OCI-LY1 (cell line): ENCODE data around the gene SMIM22.

Experiments used
- EZH2 ChIP-seq: fragments of 200-600 bp; sonication (generic), shearing (Covaris generic); IDR thresholded peaks from 2 replicates; pipeline ENCODE4 v1.8.0; 2017; ENCODE audit warnings: borderline replicate concordance, mixed run types, mild to moderate bottlenecking, antibody characterized with exemption, low read length, moderate library complexity, mixed read lengths
- TF ChIP-seq, protein P1 (sequence below): fragments of 200-600 bp; sonication (generic), shearing (Covaris generic); IDR thresholded peaks from 2 replicates; pipeline ENCODE4 v1.5.1; 2017; ENCODE audit warnings: mild to moderate bottlenecking, antibody characterized with exemption, low read length, moderate library complexity, mixed read lengths

DNA sequence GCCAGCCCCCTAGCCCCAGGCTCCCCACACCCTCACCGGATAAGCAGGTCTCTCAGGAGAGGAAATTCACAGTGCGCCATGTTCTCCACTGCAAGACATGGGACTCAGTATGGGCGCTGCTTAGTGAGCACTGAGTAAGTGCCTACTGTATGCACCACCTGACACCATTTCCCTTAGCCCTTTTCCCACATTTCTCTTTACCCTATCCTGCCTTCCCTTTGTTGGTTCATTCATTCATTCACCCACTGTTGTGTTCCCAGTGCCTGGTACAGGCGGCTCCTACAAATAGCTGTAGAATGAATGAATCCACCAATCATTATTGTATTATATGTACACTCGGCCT is 17.1 kb upstream of the SMIM22 start:
- TF ChIP-seq, protein P1, sequence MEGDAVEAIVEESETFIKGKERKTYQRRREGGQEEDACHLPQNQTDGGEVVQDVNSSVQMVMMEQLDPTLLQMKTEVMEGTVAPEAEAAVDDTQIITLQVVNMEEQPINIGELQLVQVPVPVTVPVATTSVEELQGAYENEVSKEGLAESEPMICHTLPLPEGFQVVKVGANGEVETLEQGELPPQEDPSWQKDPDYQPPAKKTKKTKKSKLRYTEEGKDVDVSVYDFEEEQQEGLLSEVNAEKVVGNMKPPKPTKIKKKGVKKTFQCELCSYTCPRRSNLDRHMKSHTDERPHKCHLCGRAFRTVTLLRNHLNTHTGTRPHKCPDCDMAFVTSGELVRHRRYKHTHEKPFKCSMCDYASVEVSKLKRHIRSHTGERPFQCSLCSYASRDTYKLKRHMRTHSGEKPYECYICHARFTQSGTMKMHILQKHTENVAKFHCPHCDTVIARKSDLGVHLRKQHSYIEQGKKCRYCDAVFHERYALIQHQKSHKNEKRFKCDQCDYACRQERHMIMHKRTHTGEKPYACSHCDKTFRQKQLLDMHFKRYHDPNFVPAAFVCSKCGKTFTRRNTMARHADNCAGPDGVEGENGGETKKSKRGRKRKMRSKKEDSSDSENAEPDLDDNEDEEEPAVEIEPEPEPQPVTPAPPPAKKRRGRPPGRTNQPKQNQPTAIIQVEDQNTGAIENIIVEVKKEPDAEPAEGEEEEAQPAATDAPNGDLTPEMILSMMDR = no peak
- no peak for TF ChIP-seq EZH2
